AG08396 (cell line): ENCODE data around the gene UGDH.
"Not testable (repeated sequence)": the region's sequence is repeated elsewhere in the genome, so short reads cannot be mapped to it uniquely, and the experiment has no call there.

Experiments
- DNase-seq: peaks from one replicate; pipeline ENCODE4 v3.0.0; 2012; ENCODE audit warnings: low spot score, mixed read lengths

Gene UGDH

DNA sequence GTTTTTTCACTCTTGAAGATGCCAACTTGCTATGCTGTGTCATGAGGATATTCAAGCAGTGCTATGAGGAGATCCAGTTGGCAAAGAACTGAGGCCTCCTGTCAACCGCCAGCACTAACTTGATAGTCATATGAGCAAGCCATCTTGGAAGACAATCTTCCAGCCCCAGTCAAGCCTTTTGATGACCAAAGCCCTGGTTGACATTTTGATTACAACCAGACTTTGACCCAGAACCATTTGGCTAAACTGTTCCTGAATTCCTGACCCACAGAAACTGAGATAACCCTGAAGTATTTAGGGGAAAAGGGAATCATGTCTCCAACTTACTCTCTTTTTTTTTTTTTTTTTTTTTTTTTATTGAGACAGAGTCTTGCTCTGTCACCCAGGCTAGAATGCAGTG is 32.9 kb downstream of the UGDH start:
- no peak for DNase-seq

DNA sequence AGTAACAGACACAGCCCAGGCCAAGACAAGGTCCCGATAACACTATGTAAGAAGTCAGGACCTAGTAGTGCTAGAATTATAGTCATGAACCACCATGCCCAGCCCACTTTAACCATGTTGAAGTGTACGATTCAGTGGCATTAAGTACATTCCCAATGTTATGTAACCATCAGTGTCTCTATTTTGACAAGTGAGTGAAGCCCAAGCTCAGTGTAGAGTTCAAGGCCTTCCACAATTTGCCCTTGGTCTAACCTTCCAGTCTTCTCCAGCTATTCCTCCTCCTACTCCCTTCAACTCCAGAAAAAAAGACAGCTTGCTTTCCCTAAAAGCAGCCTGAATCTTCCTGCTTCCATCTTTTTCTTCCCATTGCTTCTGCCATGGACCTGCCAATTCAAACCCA is 36.9 kb downstream of the UGDH start:
- DNase-seq = no peak

DNA sequence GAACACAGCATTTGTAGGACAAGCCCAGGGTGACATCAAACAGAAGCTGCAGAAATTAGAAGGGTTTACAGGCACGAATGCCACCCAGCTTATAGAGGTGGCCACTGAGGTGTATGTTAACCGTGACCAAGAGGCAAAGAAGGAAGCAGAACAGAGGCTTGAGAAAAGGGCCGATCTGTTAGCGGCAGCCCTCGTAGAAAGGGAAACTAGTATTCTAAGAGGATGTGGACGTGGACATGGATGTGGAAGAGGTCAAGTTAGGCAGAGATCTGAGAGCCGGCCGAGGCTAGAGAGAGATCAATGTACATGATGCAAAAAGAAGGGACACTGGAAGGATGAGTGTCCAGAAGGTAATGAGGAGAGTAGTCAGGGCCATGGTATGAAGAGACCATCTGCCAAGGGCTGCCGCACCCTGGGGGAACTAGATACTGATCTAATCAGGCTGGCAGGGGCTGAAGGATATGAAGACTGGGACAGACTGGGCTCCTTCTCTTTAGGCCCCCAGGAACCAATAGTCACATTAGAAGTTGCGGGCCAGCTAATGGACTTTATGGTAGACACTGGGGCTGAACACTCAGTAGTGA is 40.9 kb downstream of the UGDH start:
- no peak for DNase-seq

DNA sequence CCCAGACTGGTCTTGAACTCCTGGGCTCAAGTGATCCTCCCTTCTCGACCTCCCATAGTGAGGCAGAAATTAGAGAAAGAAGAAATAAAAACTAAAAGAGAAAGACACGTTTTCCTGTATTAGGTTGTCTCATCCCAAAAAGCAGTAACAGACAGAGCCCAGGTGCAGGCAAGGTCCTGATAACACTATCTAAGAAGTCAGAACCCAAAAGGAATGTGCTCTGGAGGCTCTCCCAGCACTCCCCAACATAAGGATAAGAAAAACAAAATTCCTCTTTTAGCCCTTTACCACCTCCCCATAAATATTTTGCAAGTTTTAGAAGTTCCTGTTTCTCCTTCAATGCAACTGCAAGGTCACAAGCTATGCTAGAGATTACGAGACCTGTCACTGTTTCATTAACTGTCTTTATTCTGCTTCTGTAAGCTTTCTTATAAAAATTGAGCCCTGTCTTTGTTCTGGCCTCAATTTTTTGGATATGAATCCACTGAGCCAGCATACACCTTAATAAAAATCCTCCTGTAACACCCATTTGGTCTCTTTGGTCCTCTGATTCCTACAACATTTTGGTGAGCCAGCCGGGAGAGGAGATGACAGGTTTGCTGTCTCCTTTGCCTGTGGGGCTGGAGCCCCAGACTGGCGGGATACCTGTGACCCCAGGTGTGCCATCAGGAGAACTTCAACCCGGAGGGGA is 42.5 kb downstream of the UGDH start:
- DNase-seq = no peak

DNA sequence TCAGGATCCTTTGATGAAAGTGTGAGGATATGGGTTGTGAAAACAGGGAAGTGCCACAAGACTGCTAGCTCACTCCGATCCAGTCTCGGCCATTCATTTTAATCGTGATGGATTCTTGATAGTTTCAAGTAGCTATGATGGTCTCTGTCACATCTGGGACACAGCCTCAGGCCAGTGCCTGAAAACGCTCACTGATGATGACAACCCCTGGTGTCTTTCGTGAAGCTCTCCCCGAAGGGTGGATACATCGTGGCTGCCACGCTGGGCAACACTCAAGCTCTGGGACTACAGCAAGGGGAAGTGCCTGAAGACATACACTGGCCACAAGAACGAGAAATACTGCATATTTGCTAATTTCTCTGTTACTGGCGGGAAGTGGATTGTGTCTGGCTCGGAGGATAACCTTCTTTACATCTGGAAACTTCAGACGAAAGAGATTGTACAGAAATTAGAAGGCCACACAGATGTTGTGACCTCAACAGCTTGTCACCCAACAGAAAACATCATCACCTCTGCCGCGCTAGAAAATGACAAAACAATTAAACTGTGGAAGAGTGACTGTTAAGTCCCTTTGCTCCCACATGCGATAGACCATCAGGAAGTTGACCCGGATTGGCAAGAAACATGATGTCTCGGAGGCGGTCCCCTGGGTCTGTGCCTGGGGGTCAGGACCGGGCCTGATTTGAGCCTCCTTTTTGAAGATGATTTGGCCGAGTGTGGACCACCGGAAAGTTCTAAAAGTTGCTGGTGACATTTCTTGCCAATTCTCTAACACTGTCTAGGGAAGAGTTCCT is 46.1 kb downstream of the UGDH start:
- no peak for DNase-seq

DNA sequence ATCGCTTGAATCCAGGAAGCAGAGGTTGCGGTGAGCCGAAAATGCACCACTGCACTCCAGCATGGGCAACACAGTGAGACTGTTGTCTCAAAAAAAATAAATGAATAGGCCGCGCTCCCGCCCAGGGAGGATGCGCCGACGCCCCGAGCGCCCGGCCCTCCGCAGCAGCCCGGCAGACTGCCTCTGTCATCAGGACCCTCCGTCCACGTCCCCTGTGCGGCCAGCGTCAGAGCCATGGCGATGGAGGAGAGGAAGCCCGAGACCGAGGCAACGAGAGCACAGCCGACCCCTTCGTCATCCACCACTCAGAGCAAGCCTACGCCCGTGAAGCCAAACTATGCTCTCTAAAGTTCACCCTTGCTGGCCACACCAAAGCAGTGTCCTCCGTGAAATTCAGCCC is 47.0 kb downstream of the UGDH start:
- no peak for DNase-seq

DNA sequence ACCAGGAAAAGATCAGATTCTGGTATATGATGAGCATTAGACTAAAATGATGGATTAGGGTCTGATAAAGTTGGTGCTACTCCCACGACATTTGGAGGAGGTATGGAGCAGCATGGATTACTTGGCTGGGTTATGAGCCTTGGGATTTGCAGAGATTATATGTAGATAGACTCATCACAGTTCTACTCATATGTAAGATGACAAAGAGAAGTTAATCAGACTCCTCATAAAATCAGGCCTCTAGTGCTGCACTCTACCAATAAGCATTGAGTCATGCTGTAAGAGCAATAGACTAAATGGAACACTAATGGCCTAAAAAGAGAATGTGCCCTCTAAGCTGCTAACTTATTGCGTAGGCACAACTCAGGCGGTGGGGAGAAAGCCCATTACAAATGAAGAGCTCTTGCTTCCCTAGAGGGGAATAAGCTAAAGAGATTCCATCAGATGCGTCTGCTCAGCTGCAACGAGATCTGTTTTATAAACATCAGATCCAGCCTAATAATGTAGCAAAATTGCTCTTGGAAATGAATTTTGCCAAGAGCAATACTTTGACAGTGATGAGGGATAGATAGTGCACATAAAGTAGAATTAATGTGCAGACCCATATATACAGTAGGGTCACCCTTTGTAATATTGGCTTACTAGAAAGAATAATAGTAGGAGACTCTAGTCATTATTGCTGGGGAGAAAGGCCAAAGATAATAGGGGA is 50.9 kb downstream of the UGDH start:
- no peak for DNase-seq

DNA sequence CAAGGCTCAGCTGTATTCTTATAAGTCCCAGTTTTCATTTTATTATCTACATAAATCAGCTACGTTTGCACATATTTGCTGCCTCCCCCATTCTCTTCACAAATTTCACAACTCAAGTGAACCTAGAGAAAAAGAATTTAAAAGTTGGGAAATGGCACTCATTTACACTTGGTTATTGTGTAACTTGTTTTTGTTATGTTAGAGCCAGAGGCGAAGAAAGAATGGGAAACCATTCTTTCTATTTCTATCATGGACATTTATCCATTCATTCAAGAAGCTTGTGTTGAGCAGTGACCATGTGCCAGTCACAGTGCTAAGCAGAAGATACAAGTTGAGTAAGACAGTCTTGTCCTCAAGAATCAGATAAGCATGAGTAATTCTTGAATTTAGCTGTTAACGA is 54.8 kb downstream of the UGDH start:
- no peak for DNase-seq

DNA sequence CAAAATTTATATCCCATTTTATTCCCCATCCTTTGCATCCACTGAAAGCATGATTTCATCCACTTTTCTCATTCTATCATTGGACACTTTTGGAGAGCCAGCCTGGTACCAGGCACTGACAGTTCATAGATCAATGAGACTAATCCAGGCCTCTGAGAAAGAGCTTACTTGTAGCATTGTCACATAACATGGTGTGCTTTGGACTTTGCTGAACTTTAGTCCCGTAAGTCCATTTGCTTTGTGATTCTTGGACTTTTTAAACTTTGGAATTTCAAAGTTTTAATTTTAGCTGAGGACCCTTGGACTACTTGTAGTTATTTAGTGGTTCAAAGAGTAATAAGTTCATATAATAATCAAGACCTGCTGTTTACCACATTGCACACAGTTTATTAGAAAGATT is 56.8 kb downstream of the UGDH start:
- no peak for DNase-seq

DNA sequence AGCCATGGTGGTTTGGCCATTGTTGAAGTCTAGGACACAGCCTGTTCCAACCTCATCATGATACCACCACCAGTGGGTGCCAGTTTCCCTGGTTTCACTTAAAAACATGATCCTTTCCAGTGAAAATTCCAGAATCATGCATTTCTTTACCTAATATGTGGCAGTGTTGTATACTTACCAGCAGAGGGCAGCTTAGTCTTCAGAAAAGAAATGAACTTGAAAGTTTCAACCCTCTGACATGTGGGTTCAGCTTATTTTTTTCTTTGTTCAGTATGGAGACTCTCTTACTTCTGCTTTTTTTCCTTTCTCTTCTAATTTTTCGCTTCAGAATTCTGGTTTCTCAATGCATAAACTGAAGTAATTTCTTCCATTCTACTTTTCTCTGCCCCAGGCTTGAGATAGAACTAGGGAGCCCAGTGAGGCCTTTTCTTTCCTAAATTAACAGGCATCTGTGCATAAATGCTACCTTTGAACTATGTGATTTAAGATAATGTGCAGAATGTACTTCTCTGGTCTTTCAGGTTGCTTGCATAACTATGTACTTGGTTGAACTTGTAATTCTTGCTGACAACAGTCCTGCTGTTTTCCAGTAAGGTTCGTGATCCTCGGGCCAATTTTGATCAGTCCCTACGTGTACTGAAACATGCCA is 57.7 kb downstream of the UGDH start:
- peak; percentile 60 for DNase-seq

DNA sequence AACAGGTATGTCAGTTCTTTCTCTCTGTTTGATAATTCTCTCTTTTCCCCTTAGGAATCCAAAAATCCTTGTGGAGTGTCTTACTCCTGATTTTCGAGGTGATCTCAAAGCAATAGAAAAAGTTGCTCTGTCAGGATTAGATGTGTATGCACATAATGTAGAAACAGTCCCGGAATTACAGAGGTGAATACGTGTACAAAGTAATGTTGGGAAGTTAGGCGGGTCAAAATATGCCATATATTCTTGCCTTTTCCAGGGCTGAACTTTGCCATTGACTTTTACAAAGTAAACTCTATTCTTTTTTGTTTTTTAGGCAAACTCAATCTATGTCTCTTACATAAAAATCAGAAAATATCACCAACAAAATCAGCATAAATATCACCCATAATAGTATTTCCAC is 59.8 kb downstream of the UGDH start:
- no peak for DNase-seq

DNA sequence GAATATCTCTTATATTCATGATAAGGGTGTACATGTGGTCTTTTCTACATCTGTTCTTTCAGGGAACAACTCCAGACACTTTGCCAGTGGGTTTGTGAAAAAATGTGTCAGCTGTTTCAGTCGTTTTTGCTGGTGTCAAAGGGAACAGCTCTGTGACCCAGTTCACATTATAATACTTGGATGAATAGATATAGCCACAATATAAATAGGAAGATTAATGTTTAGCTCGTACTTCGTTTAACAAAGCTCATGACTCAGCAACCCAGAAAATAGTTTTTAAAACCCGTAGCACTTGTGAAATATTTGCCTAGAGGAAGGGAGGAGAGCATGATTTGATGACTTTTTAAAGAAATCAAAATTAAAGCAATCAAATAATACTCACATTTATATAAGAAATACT is 60.5 kb downstream of the UGDH start:
- no peak for DNase-seq

DNA sequence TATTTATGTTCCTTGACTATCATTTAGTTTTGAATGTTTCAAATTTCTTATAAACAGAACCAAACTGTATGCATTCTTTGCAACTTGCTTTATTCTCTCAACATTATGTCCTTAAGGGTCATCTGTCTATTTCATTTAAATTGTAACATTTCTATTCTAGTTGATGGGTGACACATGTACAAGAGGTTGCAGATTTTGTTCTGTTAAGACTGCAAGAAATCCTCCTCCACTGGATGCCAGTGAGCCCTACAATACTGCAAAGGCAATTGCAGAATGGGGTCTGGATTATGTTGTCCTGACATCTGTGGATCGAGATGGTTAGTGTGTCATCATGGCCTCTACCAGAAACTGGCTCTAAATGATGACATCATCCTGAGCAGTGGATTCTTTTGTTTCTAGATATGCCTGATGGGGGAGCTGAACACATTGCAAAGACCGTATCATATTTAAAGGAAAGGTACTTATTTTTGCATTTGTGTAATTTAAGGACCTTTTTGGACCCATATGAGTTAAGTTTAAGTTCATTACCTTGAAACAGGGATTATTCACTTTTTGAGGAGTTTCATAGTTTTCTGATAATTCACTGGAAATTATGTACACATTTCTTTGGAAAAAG is 62.2 kb downstream of the UGDH start:
- peak; percentile 73 for DNase-seq

DNA sequence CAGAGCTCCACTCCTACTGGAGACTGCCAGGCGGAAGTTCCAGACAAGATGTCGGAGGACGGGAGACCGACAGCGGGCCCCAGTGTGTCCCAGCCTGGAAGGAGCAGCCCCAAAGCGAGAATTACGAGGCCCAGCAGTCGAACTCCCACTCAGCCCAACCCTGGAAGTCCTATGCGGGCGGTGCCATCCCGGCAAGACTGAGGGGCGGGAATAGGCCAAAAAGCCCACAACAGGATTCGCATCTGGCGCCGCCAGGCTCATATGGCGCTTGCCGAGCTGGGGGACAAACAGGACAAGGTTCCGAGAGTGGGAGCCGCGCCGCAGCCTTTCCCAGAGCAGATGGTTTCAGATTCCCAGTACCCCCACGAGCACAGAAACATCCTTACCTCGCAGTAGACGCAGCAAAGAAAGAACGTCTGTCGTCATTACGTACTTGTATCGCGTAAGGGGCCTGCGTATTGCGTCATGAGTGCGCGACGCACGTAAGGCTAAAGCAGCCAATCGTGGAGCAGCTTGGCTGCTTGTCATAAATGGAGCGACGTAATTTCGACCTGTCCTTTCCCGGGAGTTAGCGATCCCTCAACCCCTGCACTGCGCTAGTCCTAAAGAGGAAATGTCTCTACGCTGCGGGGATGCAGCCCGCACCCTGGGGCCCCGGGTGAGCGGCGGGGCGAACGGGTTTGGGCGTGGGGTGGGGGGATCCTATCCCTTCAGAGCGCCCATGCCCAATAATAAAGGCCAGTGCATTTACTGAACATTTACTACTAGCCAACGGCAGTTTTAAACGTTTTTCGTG is 68.5 kb downstream of the UGDH start, which contains the start of the genes LIAS and RPL9:
Gene LIAS, plus strand, starts transcription at position 552 of the 796 bp plus-strand sequence. Its CDS starts 62 bp downstream, at position 614.
Gene RPL9, minus strand, starts transcription at position 418 of the 796 bp plus-strand sequence. CDS start 483 bp downstream, outside the sequence.
- peak; percentile 96 for DNase-seq

DNA sequence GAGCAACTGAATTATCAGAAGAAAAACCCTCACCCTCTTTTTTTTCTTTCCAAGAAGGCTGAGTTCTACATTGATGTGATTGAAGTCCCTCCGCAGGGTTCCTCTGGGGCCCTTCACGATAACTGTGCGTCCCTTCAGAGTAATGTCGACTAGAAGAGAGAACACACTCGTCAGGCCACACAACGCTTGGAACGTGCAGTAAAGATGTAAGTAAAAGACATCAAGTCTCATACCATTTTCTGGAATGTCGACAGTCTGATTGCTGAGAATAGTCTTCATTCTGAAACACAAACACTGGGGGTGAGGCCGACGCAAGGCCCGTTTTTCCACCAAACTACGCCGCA is 69.1 kb downstream of the UGDH start:
- not testable (repeated sequence) for DNase-seq

DNA sequence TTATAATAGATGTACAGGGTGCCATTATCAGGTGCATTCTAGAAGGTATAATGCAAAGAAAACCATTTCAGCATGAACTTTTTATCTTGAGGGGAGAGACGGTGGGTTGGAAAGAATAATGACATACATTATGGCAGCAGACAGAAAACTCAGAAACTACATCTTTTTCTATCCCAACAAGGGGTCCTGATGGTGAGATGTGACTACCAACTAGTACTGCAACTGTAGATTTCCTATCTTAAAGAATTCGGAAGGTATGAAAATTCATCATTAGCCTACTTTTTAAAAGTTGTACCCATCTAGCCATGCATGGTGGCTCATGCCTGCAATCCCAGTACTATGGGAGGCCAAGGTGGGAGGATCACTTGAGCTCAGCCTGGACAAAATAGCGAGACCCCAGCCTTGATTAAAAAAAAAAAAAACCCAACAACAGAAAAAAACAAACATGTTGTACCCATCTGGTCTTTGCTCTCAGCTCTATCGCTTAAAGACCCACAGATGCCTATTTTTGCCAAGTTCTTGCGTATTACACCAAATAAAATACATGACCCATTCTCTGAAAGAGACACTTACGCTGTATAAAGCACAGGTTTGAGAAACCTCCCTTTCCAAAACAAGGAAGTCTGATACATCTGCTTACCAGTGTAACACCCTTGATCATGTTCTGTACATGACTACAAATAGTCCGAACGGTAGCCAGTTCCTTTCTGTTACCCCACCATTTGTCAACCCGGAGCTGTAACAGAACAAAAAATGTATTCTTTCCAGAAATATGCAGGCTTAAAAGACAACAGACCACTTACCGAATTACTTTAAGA is 70.1 kb downstream of the UGDH start:
- no peak for DNase-seq

DNA sequence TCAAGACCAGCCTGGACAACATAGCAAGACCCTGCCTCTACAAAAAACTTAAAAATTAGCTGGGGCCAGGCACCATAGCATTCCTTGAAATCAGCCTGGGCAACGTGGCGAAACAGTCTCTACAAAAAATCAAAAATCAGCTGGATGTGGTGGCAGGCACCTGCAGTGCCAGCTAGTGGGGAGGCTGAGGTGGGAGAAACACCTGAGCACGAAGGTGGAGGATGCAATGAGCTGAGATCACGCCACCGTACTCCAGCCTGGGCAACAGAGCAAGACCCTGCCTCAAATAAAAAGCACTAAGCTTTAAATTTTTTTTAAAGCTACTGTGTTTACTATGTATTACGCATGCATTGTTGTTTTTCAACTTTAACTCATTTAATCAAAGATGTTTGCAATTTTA is 71.8 kb downstream of the UGDH start:
- DNase-seq = no peak

DNA sequence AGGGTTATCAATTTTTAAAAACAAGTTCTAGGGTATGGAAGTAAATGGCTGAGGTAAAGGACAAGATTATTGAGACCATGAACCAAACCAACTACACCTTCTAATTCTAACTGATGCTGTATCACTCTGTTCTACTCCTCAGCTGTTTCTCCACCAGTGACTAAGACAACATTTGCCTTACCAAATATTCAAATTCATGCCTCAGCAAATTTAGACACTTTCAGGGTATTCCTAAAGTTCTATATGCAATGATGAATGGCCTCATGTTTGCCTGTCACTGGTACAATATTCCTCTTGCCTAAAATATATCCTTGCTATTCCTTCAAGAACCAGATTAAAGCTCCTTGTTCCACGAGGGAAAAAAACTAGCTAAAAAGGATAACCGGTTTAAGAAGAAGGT is 73.5 kb downstream of the UGDH start:
- no peak for DNase-seq

DNA sequence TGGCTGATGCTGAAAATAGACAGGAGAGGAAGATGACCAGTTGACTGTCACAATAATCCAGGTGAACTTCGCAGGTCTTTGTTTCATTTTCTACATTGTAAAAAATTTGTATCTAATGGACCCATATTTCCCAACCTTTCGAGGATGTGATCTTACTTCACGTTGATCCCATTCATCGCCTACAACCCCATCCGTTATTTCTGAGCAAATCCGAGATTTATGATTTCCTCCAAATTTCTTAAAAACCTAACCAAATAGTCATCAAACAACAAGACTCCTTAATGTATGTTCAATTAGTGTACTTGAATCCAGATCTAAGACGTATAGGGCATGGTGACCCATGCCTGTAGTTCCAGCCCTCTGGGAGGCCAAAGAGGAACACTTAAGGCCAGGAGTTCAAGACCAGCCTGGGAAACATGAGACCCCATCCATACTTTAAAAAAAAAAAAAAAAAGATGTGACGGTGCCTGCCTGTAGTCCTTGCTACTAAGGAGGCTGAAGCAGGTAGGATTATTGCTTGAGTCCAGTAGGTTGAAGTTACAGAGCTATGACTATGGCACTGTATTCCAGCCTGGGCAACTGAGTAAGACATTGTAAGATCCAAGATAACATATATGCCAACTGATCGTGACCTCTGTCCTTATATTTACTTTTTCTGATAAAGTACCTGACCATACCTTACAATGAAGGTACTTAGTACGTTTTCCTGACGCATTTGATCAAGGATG is 74.2 kb downstream of the UGDH start:
- no peak for DNase-seq
